GM12878 (cell line): Measurements from ENCODE around the gene TC2N. TPM values are rescaled to one million over a fixed set of nuclear protein-coding genes. Genes with fewer than 3 reads are reported as not detected.
"Not testable (repeated sequence)": the region's sequence is repeated elsewhere in the genome, so short reads cannot be mapped to it uniquely, and the experiment has no call there.

ENCODE experiments used
- ATAC-seq: fragments of 200-7000 bp; cut with Tn5 transposase; 3 replicates; pipeline ENCODE4 v1.9.1; 2020; ENCODE audit warnings: mild to moderate bottlenecking, moderate library complexity
- BruUV-seq: library from RNA; stranded (reverse); fragments of 400-500 nt; replicated peaks from 2 replicates; lab custom pipeline; 2021; lab: Mats Ljungman, UMichigan
- CTCF ChIA-PET: fragments of 300-600 bp; sonication (Branson Sonifier 250); formaldehyde crosslinking; extraction: SDS; loops from one replicate; lab custom pipeline; 2021; ENCODE audit warnings: inconsistent platforms; lab: Yijun Ruan, JAX
- POLR2A ChIA-PET: fragments of 350-600 bp; formaldehyde crosslinking; extraction: SDS; loops from one replicate; lab custom pipeline; 2021; ENCODE audit warnings: inconsistent platforms; lab: Charles Lee
- RAD21 ChIA-PET: fragments of 300-600 bp; sonication (Branson Sonifier 250); formaldehyde crosslinking; loops from one replicate; lab custom pipeline; 2023; ENCODE audit warnings: antibody characterized with exemption; ENCODE audit not compliant: unreplicated experiment; lab: Charles Lee
- SMC1A ChIA-PET: fragments of 300-600 bp; sonication (Branson Sonifier 250); formaldehyde crosslinking; loops from one replicate; lab custom pipeline; 2023; ENCODE audit not compliant: unreplicated experiment, uncharacterized antibody; lab: Charles Lee
- DNase-seq: peaks from one replicate; pipeline ENCODE4 v3.0.0-alpha.2; 2011; ENCODE audit warnings: low read depth, low spot score
- FAIRE-seq: peaks from 3 replicates; lab custom pipeline; 2011; peaks lifted over from hg19 to GRCh38; lab: Jason Lieb, UNC
- H2AFZ ChIP-seq: 2 replicates; pipeline ENCODE4 v1.6.0; 2011; ENCODE audit warnings: low read depth, low read length, control low read depth; ENCODE audit not compliant: control insufficient read depth
- H3K27ac ChIP-seq: 2 replicates; pipeline ENCODE4 v1.5.1; 2011; ENCODE audit warnings: control low read depth; ENCODE audit not compliant: control insufficient read depth, insufficient read depth
- H3K27me3 ChIP-seq, 2 experiments: replicated peaks in 1 of 2; 2 replicates each; pipeline versions ENCODE4 v1.6.0 to v1.6.1; 2011; ENCODE audit warnings: low read length in 1 of 2; ENCODE audit not compliant: control insufficient read depth in 2 of 2, insufficient read depth in 2 of 2
- H3K36me3 ChIP-seq, 2 experiments: 2 replicates each; pipeline ENCODE4 v1.5.1; 2011; ENCODE audit warnings: low read length in 1 of 2; ENCODE audit not compliant: control insufficient read depth in 2 of 2, insufficient read depth in 2 of 2
- H3K4me1 ChIP-seq: 2 replicates; pipeline ENCODE4 v1.6.1; 2011; ENCODE audit warnings: mild to moderate bottlenecking, low read length, moderate library complexity, mixed read lengths; ENCODE audit not compliant: control insufficient read depth, insufficient read depth
- H3K4me2 ChIP-seq: 2 replicates; pipeline ENCODE4 v1.6.0; 2011; ENCODE audit warnings: control low read depth; ENCODE audit not compliant: control insufficient read depth, insufficient read depth
- H3K4me3 ChIP-seq: fragments of 200-600 bp; sonication (generic); 2 replicates; pipeline ENCODE4 v1.5.1; 2016
- H3K79me2 ChIP-seq: 2 replicates; pipeline ENCODE4 v1.6.0; 2011; ENCODE audit warnings: low read length; ENCODE audit not compliant: control insufficient read depth, insufficient read depth
- H3K9ac ChIP-seq: 2 replicates; pipeline ENCODE4 v1.8.0; 2011; ENCODE audit warnings: low read length, control low read depth, mixed read lengths; ENCODE audit not compliant: control insufficient read depth, insufficient read depth
- H3K9me3 ChIP-seq: replicated peaks from 3 replicates; pipeline ENCODE4 v1.5.1; 2011; ENCODE audit warnings: mild to moderate bottlenecking, low read length; ENCODE audit not compliant: control insufficient read depth, insufficient read depth
- H4K20me1 ChIP-seq: 2 replicates; pipeline ENCODE4 v1.6.0; 2011; ENCODE audit not compliant: control insufficient read depth, insufficient read depth
- MEF2B ChIP-seq: fragments of 450-650 bp; IDR thresholded peaks from 2 replicates; pipeline ENCODE4 v1.6.1; 2018; ENCODE audit warnings: mild to moderate bottlenecking, moderate library complexity; ENCODE audit not compliant: partially characterized antibody, poor library complexity, severe bottlenecking
- MYC ChIP-seq: IDR thresholded peaks from 2 replicates; pipeline ENCODE4 v1.6.1; 2011; ENCODE audit warnings: mild to moderate bottlenecking, low read length, moderate library complexity, inconsistent platforms; ENCODE audit not compliant: insufficient read depth, insufficient replicate concordance, insufficient read length, severe bottlenecking
- PAX5 ChIP-seq: IDR thresholded peaks from 2 replicates; pipeline ENCODE4 v1.6.1; 2011; ENCODE audit warnings: low read depth, low read length, borderline replicate concordance
- SP1 ChIP-seq: IDR thresholded peaks from one replicate; pipeline ENCODE4 v1.6.1; 2011; ENCODE audit warnings: low read depth, low read length
- TCF12 ChIP-seq: IDR thresholded peaks from 2 replicates; pipeline ENCODE4 v1.6.1; 2011; ENCODE audit warnings: low read depth, mild to moderate bottlenecking, low read length
- ZNF274 ChIP-seq: IDR thresholded peaks from one replicate; pipeline ENCODE4 v1.8.0; 2011; ENCODE audit not compliant: insufficient read length, insufficient read depth
- WGBS: methylation state at CpG from one replicate; pipeline ENCODE4 v1.1.6; 2016; ENCODE audit warnings: low lambda C conversion rate; ENCODE audit not compliant: insufficient replicate concordance, insufficient coverage; ENCODE audit errors: missing lambda C conversion rate; 5-methylcytosine and 5-hydroxymethylcytosine counted together
- in situ Hi-C: fragments of 300-500 bp; cut with MboI; formaldehyde crosslinking; loops from 9 replicates; pipeline ENCODE4 v1.14.3; 2018; ENCODE audit warnings: mixed read lengths
- intact Hi-C: fragments of 100-400 bp; cut with micrococcal nuclease; formaldehyde crosslinking; loops from one replicate; pipeline ENCODE4 v1.14.2; 2022; ENCODE audit not compliant: unreplicated experiment
- polyA plus RNA-seq, 11 experiments: library from polyadenylated mRNA; depleted of rRNA in 4 of 11; unstranded in 6 of 11; stranded (reverse) in 5 of 11; fragments of >200 nt; fragmentation: Nextera tagmentation in 4 of 11; fragmentation: Illumina TruSeq in 1 of 11; extraction: Ambion mirVana in 4 of 11; extraction: Trizol in 1 of 11; gene quantifications; 1 replicate in 1 of 11; 2 replicates in 10 of 11; pipeline versions ENCODE4 v1.2.1 to v1.2.3, GENCODE V29; 2011 to 2016; ENCODE audit warnings: inconsistent platforms in 2 of 11, missing spikeins in 2 of 11, low read depth in 1 of 11
- total RNA-seq, 4 experiments: library from RNA; depleted of rRNA in 3 of 4; stranded (reverse); fragments of >200 nt in 3 of 4; fragmentation: Illumina TruSeq in 1 of 4; extraction: Trizol in 1 of 4; gene quantifications; 2 replicates each; pipeline versions ENCODE4 v1.2.1 to v1.2.3, GENCODE V29; 2013 to 2021
- TF ChIP-seq, protein P1 (sequence below): fragments of 450-650 bp; IDR thresholded peaks from 2 replicates; pipeline ENCODE4 v1.6.1; 2018; ENCODE audit warnings: mild to moderate bottlenecking, low read depth, moderate library complexity; ENCODE audit not compliant: partially characterized antibody

The TC2N gene
- total and polyA plus RNA-seq, 10 of the 15 experiments (the other 5 are each of a cell fraction or from before 2014, with no cell fraction given) = 0.15 to 1.6 (median 0.35) TPM

- Histone ChIP-seq H3K27me3 (peaks cover 0 to 1% of the 10 kb centered on the region in 2 experiments; a peak in 3 of 4 replicates), H4K20me1 (no peaks in the 10 kb centered on the region), H2AFZ (no peak overlapping the region), H3K79me2 (no peaks in the 10 kb centered on the region), H3K27ac (no peak overlapping the region), H3K36me3 (no peaks in the 10 kb centered on the region), H3K4me1 (no peaks in the 10 kb centered on the region), H3K4me3 (no peak overlapping the region), H3K9ac (no peak overlapping the region), H3K4me2 (no peak overlapping the region), H3K9me3 (no peaks in the 10 kb centered on the region)
- SMC1A ChIA-PET = interaction anchor here (0.9 to 1.1 kb wide), 3 partner anchors 23 to 248 kb away, joined by 3 to 4 read pairs (median 3); no protein-coding TSS in a partner anchor
- no TSS peak for BruUV-seq
- POLR2A ChIA-PET = no interaction called here
- WGBS = 56% methylated on average over 5 of the region's 5 CpGs
- DNase-seq = no peak
- CTCF ChIA-PET = interaction anchor here (0.6 to 1.5 kb wide), 3 partner anchors 98 to 314 kb away, joined by 3 to 5 read pairs (median 3); no protein-coding TSS in a partner anchor
- no peak for ATAC-seq
- TF ChIP-seq MEF2B = no peak
- TF ChIP-seq ZNF274 = no peak
- no peak for TF ChIP-seq PAX5
- no peak for TF ChIP-seq TCF12
- TF ChIP-seq, protein P1, sequence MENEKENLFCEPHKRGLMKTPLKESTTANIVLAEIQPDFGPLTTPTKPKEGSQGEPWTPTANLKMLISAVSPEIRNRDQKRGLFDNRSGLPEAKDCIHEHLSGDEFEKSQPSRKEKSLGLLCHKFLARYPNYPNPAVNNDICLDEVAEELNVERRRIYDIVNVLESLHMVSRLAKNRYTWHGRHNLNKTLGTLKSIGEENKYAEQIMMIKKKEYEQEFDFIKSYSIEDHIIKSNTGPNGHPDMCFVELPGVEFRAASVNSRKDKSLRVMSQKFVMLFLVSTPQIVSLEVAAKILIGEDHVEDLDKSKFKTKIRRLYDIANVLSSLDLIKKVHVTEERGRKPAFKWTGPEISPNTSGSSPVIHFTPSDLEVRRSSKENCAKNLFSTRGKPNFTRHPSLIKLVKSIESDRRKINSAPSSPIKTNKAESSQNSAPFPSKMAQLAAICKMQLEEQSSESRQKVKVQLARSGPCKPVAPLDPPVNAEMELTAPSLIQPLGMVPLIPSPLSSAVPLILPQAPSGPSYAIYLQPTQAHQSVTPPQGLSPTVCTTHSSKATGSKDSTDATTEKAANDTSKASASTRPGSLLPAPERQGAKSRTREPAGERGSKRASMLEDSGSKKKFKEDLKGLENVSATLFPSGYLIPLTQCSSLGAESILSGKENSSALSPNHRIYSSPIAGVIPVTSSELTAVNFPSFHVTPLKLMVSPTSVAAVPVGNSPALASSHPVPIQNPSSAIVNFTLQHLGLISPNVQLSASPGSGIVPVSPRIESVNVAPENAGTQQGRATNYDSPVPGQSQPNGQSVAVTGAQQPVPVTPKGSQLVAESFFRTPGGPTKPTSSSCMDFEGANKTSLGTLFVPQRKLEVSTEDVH = no peak
- TF ChIP-seq SP1 = no peak
- TF ChIP-seq MYC = no peak
- RAD21 ChIA-PET = interaction anchor here (0.6 kb wide), 1 partner anchor 27 kb away, joined by 5 read pairs; no protein-coding TSS in a partner anchor
- intact Hi-C loops = no loop called here
- in situ Hi-C loops = no loop called here
- no peak for FAIRE-seq
Observed at GRCh38 chr14:91898372-91898771, 31.0 kb upstream of the TC2N start.

DNA sequence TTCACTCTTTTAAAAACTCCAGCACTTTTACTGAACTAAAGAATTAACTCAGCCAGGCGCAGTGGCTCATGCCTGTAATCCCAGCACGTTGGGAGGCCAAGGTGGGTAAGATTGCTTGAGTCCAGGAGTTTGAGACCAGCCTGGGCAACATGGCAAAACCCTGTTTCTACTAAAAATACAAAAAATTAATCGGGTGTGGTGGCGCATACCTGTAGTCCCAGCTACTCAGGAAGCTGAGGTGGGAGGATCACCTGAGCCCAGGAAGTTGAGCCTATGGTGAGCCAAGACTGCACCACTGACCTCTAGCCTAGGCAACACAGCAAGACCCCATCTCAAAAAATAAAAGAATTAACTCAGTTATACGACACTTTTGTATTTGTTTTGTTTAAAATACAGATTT lies 30.4 kb upstream of the TC2N start:
- H4K20me1 ChIP-seq, in situ Hi-C loops, FAIRE-seq, POLR2A ChIA-PET, RAD21 ChIA-PET, H3K79me2 ChIP-seq, intact Hi-C loops, H3K4me1 ChIP-seq, H2AFZ ChIP-seq, H3K27me3 ChIP-seq, BruUV-seq, ATAC-seq, H3K4me3 ChIP-seq, H3K4me2 ChIP-seq, H3K9ac ChIP-seq, DNase-seq, H3K27ac ChIP-seq, H3K36me3 ChIP-seq, H3K9me3 ChIP-seq: not testable (repeated sequence)
- WGBS = 41% methylated on average over 5 of the region's 5 CpGs
- ChIA-PET CTCF (interaction anchor here (0.7 to 1.0 kb wide), 2 partner anchors 99 to 562 kb away, joined by 3 read pairs; no protein-coding TSS in a partner anchor), SMC1A (interaction anchor here (0.9 to 1.1 kb wide), 3 partner anchors 23 to 248 kb away, joined by 3 to 4 read pairs (median 3); no protein-coding TSS in a partner anchor)
